Liver (tissue), 3 donors: ENCODE data around the gene PARD3.

Source experiments
- CTCF ChIP-seq: fragments of 150-350 bp; IDR thresholded peaks from 2 replicates; pipeline ENCODE4 v1.5.1; 2017; ENCODE audit warnings: improper control_type of control experiment, low read depth, low read length; ENCODE audit not compliant: missing input control
- EGR1 ChIP-seq, 2 donors: IDR thresholded peaks; 2 replicates each; pipeline ENCODE4 v1.6.1; 2016 to 2018; ENCODE audit warnings: antibody characterized with exemption in 2 of 2, low read depth in 2 of 2
- FOXA1 ChIP-seq: IDR thresholded peaks from 2 replicates; pipeline ENCODE4 v1.6.1; 2016; ENCODE audit warnings: antibody characterized with exemption
- GABPA ChIP-seq, 2 donors: IDR thresholded peaks in 1 of 2; conservative IDR thresholded peaks in 1 of 2; 2 replicates each; pipeline ENCODE4 v1.6.1; 2016; ENCODE audit warnings: antibody characterized with exemption in 2 of 2, mild to moderate bottlenecking in 1 of 2, moderate library complexity in 1 of 2
- HNF4A ChIP-seq, 2 donors: conservative IDR thresholded peaks; 2 replicates each; pipeline ENCODE4 v1.6.1; 2016; ENCODE audit warnings: antibody characterized with exemption in 2 of 2, mild to moderate bottlenecking in 2 of 2
- RAD21 ChIP-seq, 2 donors: IDR thresholded peaks; 2 replicates each; pipeline ENCODE4 v1.6.1; 2016; ENCODE audit warnings: antibody characterized with exemption in 2 of 2, mild to moderate bottlenecking in 2 of 2
- RXRA ChIP-seq, 2 donors: IDR thresholded peaks; 2 replicates each; pipeline ENCODE4 v1.6.1; 2017 to 2018; ENCODE audit warnings: antibody characterized with exemption in 2 of 2, mild to moderate bottlenecking in 1 of 2
- YY1 ChIP-seq: IDR thresholded peaks from 2 replicates; pipeline ENCODE4 v1.6.1; 2016; ENCODE audit warnings: antibody characterized with exemption, mild to moderate bottlenecking
- TF ChIP-seq, protein P1 (sequence below): IDR thresholded peaks from 2 replicates; pipeline ENCODE4 v1.6.1; 2016; ENCODE audit warnings: antibody characterized with exemption, mild to moderate bottlenecking
- TF ChIP-seq, protein P2 (sequence below): IDR thresholded peaks from 2 replicates; pipeline ENCODE4 v1.6.1; 2016; ENCODE audit warnings: antibody characterized with exemption
- donor health status: healthy.
- donor health status: healthy.

DNA sequence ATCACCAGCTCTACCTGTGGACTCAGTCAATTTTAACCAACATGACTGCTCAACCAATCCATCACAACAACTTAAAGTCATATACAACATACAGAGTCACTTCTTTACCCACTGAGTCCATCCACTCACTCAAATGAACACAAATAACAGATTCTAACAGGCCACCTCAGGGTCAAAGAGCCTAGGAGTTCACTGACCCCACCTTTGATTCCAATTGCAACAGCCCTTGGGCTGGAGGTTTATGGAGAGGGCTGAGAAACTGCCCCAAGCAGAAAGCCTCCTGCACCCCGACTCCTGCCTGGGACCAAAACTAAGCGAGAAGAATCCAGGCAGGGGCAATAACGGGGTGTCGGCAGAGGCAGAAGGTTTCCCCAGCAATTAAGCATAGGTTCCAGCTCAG is 263.8 kb downstream of the PARD3 start:
- TF ChIP-seq CTCF: no peak
- no peak for TF ChIP-seq YY1
- TF ChIP-seq EGR1 (IDR thresholded peaks at IDR 0.05; ENCODE audit: low read depth in 2 of 2): no peak
- TF ChIP-seq GABPA (IDR thresholded peaks at IDR 0.05 in 1 of 2, conservative IDR thresholded peaks at IDR 0.05 in 1 of 2): no peak
- TF ChIP-seq RXRA (IDR thresholded peaks at IDR 0.05): peak; percentile 97 to 99
- peak in 1 of 2 donors; percentile 40 for TF ChIP-seq RAD21 (IDR thresholded peaks at IDR 0.05)
- TF ChIP-seq HNF4A (conservative IDR thresholded peaks at IDR 0.05): peak; percentile 87 to 94
- TF ChIP-seq, protein P1, sequence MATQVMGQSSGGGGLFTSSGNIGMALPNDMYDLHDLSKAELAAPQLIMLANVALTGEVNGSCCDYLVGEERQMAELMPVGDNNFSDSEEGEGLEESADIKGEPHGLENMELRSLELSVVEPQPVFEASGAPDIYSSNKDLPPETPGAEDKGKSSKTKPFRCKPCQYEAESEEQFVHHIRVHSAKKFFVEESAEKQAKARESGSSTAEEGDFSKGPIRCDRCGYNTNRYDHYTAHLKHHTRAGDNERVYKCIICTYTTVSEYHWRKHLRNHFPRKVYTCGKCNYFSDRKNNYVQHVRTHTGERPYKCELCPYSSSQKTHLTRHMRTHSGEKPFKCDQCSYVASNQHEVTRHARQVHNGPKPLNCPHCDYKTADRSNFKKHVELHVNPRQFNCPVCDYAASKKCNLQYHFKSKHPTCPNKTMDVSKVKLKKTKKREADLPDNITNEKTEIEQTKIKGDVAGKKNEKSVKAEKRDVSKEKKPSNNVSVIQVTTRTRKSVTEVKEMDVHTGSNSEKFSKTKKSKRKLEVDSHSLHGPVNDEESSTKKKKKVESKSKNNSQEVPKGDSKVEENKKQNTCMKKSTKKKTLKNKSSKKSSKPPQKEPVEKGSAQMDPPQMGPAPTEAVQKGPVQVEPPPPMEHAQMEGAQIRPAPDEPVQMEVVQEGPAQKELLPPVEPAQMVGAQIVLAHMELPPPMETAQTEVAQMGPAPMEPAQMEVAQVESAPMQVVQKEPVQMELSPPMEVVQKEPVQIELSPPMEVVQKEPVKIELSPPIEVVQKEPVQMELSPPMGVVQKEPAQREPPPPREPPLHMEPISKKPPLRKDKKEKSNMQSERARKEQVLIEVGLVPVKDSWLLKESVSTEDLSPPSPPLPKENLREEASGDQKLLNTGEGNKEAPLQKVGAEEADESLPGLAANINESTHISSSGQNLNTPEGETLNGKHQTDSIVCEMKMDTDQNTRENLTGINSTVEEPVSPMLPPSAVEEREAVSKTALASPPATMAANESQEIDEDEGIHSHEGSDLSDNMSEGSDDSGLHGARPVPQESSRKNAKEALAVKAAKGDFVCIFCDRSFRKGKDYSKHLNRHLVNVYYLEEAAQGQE: no peak
- TF ChIP-seq, protein P2, sequence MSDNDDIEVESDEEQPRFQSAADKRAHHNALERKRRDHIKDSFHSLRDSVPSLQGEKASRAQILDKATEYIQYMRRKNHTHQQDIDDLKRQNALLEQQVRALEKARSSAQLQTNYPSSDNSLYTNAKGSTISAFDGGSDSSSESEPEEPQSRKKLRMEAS: no peak
- no peak for TF ChIP-seq FOXA1
